Activated CD4-positive, alpha-beta T cell treated with anti-CD3 and anti-CD28 coated beads, Interleukin-2, Interleukin-6, amounts not matched to agents 100 ng/mL and 50 ng/mL, durations not matched to agents 16 hours and 8 hours (primary cell): ENCODE data around the gene RIN3.
"Not testable (repeated sequence)": the region's sequence is repeated elsewhere in the genome, so short reads cannot be mapped to it uniquely, and the experiment has no call there.

Source experiments
- DNase-seq: peaks from one replicate; pipeline ENCODE4 v3.0.0-alpha.2; 2020

Gene RIN3

DNA sequence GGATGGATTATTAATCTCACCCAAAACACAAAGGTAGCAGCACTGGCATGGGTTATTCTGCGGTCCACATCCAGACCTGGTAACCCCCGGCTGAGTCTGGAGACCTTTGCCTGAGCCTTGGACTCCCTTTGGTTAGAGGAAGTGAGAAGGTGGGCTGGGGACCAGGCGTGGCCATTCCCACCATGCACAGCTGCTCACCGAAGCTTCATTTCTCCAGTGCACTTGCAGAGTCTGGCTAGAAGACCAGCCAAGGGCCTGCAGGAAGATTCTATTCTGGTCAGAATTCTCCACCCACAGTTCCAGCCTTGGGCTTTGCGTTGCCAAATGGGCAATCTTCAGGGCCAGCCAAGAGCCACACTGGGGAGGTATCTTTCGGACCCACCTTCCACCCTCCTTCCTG is 161.8 kb downstream of the RIN3 start:
- no peak for DNase-seq

DNA sequence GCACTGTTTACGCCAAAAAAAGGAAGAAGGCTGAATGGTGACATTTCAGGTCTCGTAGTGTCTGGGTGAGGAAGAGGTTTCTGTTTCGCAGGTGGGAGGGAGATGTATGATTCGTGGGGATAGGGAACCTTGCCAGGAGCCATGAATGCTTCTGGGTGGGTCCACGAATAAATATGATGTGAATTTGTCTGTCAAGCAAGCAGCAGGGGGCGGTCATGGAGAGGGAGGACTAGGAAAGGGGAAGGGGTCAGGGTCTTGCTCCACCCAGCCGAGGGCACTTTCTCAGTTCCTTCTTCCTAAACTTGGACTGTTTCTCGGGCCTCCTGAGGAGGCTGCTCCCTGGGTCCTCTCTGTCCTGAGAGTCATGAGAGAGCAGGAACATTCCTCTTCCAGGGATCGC is 162.4 kb downstream of the RIN3 start:
- no peak for DNase-seq

DNA sequence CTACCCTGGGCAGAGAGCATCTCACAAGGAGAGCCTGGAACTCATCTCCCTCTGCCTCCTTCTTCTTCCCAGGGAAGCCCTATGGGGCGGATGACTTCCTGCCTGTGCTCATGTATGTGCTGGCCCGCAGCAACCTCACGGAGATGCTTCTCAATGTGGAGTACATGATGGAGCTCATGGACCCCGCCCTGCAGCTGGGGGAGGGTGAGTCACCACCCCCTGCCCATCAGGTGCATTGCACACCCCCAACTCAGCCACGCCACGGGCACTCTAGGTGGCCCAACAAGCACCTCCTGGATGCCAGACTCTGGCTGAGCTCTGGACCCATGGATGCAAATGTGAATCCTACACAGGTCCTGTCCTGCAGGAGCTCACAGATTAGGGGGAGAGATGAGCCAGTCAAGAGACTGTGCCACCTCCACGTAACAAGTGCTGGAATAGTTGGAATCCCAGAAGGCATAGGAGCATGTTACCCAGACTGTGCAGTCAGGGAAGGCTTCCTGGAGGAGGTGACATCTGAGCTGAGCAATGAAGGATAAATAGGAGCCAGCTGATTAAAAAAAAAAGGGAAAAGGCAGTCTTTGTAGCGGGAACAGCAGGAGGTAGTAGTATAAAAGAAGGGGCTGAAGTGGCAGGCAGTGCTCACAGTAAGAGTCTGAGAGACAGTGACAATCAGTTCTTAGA is 163.0 kb downstream of the RIN3 start:
- DNase-seq, result no peak

DNA sequence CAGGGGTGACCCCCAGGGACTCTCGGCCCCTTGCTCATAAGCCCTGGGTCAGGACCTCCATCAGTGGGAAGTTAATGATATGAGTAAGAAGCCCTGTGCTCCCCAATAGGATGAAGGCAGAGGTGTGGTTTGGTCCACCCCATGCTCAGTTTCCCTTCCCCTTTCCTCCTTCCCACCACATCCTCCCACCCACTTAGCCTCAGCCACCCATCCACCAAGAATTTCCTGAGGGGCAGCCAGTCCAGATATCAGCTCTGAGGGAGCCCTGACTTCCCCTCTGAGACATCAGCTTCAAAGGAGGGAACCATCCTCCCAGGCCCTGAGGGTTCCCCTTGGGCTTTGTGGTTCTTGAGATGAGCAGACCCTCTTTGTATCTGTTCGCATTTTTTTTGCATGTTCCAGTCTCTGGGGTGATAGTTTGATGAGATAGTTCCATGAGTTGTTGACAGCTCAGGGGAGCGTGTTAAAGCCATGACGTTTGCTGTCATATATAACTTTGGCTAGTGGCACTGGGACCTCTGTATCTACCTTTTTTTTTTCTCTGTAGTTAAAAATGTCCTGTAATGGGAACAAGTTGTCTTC is 163.6 kb downstream of the RIN3 start:
- DNase-seq, result peak; percentile 63

DNA sequence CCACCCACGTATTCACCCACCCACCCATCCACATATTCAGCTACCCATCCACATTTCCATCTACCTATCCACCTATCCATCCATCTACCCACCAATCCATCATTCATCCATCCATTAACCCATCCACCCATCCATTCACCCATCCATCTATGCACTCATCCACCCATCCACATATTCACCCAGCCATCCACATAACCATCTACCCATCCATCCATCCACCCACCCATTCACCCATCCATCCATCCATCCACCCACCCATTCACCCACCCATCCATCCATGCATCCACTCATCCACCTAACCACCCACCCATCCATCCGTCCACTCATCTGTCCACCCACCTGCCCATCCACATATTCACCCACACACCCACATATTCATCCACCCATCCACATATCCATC is 164.4 kb downstream of the RIN3 start:
- no peak for DNase-seq

DNA sequence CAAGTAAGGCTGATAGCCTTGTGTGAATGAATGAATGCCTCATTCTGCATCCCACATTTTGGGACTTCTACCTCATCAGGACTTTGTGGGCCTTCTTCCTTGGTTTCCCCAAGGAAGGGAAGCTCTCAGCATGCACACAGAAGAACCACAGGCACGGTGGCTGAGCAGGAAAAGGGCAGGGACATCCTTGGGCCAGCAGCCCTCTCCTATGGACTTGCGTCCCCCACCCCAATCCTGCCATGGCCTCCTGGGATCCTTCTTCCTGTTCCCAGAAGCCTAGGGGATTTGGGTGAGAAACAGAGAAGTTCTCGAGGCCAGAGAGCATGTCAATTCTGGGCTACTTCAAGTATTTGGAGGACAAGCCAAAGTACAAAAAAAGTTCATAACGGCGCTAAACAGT is 165.2 kb downstream of the RIN3 start:
- no peak for DNase-seq

DNA sequence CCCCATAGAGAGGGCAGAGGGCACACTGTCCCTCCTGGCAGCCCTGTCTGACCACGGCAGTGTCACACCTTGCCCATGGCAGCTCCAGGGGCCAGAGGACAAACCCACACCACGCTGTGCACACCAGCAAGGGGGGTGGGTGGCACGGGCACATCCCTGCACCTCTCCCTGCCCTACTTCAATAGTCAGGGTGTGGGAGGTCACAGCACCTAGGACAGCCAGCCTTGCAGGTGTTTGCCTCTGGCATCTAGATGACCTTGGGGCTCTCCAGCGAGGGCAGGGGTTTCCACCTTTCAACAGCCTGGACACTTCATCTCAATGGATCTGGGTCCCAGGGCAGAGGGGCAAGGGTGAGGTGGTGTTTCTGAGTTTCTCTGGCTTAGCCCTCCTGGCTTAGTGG is 165.7 kb downstream of the RIN3 start:
- DNase-seq, result no peak

DNA sequence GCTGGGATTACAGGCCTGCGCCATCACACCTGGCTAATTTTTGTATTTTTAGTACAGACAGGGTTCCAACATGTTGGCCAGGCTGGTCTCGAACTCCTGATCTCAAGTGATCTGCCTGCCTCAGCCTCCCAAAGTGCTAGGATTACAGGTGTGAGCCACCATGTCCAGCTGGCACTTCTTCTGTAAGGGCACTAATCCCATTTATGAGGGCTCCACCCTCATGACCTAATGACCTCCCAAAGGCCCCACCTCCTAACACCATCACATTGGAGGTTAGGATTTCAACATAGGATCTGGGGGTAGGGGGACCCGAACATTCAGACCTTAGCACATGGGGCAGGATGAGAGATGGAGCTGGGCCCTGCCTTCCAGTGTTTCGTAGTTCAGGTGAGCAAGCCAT is 166.7 kb downstream of the RIN3 start:
- not testable (repeated sequence) for DNase-seq

DNA sequence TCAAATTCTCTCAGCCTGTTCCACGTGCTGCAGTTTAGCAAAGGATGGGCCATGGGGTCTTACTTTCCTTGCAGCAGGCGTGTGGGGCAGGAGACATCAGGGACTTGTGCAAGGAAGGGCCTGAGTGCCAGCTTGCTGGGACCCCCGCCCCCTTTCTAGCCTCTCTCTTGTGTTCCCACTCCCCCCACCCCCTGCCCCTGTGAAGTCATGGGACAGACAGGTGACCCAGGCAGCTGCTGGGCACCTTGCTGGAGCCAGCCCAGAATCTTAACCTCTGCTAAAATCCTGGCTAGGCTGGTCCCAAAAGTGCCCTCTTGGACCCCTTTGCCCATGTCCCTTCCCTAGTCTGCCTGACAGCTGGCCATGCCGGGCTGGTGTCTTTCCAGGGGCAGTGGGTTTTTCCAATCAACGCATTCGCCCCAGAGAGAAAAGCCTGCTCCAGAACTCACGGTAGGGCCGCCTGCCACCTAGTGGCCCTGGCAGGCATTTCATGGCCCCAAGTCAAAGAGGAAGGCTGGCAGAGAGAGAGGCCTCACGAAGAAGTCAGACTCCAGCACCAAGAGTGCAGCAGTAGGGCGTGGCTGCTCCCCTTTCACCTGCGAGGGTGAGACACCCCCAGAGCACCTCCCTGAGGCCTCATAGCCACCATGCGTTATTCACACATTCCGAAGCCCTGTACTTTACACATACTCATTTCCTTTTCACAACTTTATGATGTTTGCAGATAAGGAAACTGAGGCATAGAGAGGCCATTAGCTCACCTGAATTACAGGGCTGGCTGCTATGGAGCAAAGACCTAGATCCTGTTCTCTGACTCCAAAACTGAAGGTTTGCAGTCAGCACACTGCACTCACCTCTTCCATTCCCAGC is 167.4 kb downstream of the RIN3 start:
- DNase-seq, result peak; percentile 85

DNA sequence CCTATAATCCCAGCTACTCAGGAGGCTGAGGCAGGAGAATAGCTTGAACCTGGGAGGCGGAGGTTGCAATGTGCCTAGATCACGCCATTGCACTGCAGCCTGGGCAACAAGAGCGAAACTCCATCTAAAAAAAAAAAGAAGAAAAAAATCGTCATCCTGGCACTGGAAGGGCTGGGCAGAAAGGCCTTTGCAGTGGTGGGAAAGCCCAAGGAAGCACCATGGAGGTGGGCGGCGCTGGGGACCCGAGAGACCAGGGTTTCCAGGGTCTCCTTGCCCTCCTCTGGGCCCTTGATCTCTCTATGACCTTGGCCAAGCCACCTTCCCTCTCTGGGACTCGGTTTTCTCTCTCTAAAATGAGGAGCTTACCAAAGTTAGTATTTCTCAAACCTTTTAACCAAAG is 169.5 kb downstream of the RIN3 start:
- DNase-seq, result no peak

DNA sequence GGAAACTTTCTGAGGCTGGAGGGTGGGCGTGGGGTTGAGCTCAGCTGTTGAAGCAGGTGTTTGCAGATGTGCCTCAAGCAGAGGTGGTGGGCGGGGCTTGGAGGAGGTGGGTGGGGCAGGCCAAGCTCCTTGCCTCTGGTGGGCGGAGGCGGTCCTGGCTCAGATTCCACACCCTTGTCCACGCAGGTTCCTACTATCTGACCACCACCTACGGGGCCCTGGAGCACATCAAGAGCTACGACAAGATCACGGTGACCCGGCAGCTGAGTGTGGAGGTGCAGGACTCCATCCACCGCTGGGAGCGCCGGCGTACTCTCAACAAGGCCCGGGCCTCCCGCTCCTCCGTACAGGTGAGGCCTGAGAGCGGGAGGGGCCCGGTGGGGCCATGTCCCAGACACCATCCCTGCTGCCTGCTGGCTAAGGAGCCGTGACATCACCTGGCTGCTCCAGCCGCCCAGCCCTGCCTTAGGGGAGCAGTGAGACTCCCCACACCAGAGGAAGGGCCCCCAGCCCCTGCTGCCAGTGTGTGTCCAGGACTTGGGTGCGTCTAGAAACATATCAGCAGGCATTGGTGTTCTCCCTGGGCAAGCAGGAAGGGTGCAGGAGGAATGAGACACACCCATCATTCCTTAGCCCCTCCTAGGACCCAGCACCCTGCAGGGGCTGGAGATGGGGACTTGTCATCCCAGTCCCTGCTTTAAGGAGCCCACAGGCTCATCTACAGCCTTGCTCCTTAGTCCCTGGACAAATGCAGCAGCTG is 171.4 kb downstream of the RIN3 start:
- DNase-seq, result no peak

DNA sequence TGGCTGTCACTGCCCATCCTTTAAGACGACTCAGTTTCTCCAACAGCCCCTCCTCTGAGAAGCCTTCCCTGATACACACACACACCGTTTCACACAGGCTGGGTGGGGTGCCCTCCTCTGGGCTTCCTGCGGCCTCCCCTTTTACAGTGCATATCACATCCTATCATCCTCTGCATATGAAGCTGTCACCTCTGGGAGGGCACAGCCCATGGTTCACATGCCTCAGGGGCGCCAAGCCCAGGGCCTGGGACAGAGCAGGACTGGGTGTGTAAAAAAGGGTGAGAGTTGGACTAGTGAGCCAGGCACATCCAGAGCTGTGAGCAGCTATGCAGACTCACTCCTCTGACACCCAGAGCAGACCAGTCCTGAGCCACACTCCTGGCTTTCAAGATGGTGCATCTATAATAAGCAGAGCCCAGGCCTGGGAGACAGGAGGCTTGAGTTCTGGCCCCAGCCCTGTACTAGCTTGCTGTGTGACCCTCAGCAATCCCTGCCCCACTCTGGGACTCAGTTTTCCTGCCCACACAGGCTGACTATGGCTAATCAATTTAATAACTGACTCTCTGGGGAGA is 172.3 kb downstream of the RIN3 start:
- no peak for DNase-seq

DNA sequence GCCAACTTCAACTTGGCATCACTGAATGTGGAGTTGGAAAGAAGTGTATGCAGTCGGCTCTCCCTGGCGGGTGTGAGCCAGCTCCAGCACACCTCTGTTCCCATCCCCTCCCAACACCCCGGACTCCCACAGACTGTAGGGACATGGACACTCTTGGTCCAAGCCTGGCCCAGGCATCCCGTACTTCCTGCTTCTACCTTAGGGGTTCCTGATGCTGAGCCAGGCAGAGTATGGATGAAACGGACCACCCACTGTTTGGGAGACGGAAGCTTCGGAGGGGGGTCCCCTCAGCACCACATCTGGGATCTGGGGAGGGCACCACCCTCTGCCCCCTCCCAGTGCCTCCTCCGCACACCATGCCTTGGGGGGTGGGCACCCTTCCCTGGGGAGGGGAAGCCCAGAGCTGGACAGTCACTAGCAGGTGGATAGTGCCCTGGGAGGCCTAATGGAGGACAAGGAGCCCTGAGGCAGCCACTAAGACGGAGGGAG is 172.9 kb downstream of the RIN3 start:
- DNase-seq, result no peak

DNA sequence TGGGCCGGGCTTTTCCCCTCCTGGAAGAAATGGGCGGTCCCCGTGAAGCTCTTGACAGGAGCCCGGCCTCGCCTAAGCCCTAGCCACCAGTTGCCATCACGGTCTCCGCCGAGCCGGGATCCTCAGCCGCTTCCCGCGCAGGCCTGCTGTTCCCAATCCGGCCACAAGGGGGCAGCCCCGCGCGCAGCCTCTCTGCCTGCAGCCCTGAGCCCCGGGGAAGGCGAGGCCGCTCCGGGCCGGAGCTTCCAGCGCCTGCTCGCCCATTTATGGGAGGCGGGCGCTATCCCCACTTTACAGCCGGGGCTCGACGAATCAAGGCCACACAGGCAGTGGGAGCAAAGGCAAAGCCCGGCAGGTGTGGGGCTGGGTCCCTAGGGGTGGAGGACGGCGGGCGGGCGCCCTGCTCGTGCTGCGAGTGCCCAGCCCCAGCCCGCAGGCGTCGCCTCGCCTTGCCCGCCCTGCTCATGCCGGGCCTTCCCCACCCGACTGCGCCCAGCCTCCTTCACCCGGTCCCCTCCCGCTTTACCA is 173.4 kb downstream of the RIN3 start:
- DNase-seq, result peak; percentile 83

DNA sequence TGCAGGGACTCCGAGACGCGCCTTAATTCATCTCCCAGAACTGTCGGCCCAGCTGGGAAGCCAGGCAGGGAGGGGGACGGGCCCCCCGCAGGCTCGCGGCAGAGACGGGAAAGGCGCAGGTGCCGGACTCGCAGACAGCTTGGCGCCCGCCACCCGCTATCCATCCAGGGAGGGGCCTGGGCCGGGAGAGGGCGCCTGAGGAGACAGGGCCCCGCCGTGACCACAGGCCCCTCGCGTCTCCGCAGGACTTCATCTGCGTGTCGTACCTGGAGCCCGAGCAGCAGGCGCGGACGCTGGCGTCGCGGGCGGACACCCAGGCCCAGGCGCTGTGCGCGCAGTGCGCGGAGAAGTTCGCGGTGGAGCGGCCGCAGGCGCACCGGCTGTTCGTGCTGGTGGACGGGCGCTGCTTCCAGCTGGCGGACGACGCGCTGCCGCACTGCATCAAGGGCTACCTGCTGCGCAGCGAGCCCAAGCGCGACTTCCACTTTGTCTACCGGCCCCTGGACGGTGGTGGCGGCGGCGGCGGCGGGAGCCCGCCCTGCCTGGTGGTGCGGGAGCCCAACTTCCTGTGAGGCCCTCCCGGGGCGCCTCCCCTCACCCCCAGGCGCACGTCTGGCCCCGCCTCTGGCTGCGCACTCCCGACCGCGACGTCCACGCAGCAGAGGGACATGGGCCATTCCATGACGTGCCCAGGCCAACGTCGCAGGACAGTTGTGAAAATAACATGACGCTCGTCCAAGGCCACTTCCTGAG is 174.3 kb downstream of the RIN3 start:
- no peak for DNase-seq

DNA sequence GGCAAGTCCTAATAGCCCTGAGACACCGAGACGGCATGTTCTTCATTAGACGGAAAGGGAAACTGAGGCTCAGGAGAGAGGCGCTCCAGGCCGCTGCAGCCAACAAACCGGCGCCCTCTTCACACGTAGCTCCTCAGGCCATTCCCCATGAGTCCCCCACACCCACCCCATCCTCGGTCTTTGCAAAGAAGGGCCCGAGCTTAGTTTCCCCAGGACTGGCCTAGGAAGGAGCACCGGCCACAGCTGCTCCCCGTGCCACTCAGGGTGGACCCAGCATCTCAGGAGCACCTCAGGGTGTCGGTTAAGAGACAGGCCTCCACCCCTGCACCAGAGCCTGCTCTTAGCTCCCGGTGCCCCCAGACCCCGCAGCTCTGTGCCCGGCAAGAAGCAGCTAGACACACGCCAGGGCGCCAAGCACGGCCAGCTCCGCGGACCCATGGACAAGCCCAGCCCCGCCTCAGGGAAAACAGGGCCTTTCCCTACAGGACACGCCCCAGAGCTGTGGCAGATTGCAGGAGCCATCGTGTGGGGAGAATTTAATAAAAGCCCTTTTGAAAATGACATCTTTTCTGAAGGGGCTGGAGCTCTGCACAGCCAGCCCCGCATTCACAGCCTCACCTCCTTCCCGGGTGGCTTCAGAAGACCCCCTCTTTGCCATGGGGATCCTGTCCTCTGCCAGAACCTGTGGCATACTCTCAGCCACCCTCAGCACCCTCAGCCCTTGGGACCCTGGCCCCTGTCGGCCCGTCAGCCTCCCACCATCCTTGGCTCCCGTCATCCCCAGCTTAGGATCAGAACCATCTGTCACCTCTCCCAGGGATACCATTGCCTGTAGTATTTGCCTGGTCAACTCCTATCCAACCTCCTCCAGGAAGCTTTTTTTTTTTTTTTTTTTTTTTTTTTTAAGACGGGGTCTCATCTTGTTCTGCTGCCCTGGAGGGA is 175.1 kb downstream of the RIN3 start:
- no peak for DNase-seq

DNA sequence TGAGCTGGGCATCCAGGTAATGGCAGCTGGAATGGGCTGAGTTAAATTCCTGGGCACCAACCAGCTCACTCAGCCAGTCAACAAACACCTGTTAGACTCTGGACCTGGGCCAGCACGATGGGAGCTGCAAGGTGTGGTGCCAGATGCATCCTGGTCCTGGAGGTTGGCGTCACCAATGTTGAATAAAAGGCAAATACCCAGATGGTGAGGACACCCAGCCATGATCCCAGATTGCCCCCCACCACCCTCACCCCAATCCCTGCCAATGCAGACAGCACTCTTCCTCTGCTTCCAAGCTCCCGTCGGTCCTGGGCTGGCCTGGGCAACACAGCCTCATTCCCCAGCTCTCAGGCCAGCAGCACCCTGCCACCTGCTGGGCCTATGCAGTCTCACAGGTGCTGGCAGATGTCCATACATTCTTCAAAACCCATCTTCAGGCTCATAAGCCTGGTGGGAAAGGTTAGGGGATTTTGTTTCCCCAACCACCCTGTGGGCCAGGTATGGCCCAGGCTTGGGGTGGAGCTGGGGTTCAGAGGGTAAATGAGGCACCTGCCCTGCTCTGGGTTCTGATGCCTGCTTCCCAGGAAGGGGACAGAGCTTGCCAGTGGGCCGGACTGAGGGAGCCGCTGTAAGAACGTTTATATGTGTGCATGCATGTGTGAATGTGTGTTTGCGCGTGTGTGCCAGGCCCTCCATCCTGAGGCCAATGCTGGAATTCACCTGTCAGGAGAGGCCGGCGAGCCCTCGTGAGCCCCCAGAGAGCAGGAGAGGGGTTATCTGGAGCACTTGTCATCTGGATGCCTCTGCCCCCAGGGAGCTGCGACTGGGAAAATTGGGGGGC is 176.8 kb downstream of the RIN3 start:
- peak; percentile 15 for DNase-seq

DNA sequence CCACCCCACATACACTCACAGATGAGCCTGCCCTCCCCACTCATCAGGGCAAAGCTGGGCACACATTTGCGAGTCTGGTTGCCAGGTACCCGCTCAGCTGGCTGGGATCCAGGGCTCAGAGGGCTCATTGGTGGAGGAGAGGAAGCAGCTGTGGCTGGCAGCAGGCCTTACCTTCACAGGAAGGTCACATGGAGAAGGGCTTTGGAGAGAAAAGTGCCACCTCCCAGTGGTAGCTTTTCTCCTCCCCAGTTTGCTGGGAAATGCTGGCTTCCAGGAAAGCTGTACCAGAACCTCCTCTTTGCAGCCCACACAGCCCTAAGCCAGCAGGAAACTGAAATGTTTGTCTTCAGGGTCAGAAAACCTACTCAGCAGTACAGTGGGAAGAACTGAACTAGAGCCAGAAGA is 179.2 kb downstream of the RIN3 start:
- DNase-seq, result no peak

DNA sequence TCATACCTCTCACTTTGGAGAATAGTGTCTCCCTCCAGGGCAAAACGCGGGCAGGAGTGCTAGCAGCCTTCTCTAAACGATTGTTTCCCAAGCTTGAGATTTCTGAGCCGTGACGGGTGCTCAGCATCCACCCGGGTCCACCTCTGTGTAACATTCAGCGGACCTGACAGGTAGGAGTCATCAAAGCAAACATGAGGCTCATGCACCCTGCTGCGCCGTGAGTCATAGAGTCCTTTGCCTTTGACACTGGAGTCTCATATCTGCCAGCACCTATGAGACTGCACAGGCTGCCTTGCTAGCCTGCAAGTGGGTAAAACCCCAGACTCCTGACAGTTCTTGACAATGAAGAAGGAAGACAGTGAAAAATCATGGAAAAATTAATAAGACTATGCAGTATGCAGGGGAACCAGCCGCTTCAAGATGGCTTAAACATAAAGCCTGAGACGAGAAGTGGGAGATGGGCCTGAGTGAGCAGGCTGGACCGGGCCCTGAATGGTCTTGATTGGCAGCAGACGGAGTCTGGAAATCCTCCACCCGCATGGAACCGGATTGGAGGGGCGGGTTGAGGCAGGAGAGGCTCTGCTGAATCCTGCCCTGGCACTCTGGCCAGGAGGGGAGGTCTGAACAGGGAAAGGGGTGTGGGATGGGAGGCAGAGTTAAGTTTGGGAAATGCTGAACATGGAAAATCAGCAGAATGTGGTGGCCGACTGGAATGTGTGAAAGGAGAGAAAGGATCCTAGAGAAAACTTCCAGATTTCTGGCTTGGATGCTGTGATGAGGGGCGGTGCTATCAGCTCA is 180.6 kb downstream of the RIN3 start:
- DNase-seq, result no peak
